ENCODE results near the gene RPL22. TPM values are rescaled to one million over a fixed set of nuclear protein-coding genes. Genes with fewer than 3 reads are reported as not detected.

RPL22 gene
- total and polyA plus RNA-seq, 4 donors: 38.9 to 105 (median 77.3) TPM

DNA sequence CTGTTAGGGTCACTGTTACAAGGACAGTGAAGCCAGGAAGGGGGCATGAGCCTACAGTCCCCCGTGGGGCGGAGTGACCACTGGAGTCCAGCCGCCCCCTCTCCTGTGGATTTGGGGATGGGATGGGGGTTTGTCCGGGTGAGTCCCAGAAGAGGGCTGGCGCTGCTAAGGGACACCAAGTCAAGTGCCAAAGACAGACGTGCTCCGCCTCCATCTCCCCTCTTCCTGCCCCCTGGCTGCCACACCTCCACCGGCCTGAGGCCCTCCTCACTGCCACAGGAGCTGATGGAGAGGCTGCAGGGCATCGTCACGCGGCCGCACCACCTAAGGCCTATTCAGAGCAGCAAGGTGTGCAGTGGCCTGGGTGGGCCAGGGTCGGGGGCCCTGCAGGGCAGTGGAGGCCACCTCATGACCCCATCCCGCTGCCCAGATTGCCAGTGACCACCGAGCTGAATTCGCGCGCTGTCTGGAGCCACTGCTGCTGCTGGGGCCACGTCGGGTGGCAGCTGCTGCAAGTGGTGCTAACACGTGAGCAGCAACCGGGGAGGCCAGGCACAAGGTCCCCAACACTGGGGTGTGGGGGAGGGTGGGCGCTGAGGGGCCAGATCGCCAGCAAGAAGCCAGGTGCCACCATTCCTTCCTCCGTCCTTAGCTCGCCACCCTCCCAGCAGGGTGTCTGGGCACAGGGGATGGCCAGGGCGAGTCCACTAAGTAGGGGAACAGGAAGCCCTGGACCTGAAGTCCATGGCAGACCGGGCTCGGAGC is 11.4 kb upstream of the RPL22 start:
- H3K27me3 ChIP-seq (ENCODE audit: control insufficient read depth in 4 of 4, insufficient read depth in 4 of 4, low read length in 3 of 4): no peaks in the 10 kb centered on the region
- H3K4me3 ChIP-seq (ENCODE audit: low read depth in 1 of 3, low read length in 3 of 3): no peak overlapping the region
- peaks cover 0 to 14% (median 7%) of the 10 kb centered on the region in 4 donors for H3K36me3 ChIP-seq (ENCODE audit: control insufficient read depth in 4 of 4, insufficient read depth in 3 of 4, low read depth in 1 of 4, low read length in 3 of 4)
- no peak for DNase-seq (ENCODE audit: low spot score)
- TF ChIP-seq, protein P1, sequence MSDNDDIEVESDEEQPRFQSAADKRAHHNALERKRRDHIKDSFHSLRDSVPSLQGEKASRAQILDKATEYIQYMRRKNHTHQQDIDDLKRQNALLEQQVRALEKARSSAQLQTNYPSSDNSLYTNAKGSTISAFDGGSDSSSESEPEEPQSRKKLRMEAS (IDR thresholded peaks at IDR 0.05): no peak
- TF ChIP-seq, protein P2, sequence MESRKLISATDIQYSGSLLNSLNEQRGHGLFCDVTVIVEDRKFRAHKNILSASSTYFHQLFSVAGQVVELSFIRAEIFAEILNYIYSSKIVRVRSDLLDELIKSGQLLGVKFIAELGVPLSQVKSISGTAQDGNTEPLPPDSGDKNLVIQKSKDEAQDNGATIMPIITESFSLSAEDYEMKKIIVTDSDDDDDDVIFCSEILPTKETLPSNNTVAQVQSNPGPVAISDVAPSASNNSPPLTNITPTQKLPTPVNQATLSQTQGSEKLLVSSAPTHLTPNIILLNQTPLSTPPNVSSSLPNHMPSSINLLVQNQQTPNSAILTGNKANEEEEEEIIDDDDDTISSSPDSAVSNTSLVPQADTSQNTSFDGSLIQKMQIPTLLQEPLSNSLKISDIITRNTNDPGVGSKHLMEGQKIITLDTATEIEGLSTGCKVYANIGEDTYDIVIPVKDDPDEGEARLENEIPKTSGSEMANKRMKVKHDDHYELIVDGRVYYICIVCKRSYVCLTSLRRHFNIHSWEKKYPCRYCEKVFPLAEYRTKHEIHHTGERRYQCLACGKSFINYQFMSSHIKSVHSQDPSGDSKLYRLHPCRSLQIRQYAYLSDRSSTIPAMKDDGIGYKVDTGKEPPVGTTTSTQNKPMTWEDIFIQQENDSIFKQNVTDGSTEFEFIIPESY (IDR thresholded peaks at IDR 0.05): no peak
- TF ChIP-seq HNF4G (IDR thresholded peaks at IDR 0.05) (no peak), FOXA2 (IDR thresholded peaks at IDR 0.05) (no peak), NR2F2 (IDR thresholded peaks at IDR 0.05) (no peak), RAD21 (IDR thresholded peaks at IDR 0.05) (no peak)
- TF ChIP-seq, protein P3, sequence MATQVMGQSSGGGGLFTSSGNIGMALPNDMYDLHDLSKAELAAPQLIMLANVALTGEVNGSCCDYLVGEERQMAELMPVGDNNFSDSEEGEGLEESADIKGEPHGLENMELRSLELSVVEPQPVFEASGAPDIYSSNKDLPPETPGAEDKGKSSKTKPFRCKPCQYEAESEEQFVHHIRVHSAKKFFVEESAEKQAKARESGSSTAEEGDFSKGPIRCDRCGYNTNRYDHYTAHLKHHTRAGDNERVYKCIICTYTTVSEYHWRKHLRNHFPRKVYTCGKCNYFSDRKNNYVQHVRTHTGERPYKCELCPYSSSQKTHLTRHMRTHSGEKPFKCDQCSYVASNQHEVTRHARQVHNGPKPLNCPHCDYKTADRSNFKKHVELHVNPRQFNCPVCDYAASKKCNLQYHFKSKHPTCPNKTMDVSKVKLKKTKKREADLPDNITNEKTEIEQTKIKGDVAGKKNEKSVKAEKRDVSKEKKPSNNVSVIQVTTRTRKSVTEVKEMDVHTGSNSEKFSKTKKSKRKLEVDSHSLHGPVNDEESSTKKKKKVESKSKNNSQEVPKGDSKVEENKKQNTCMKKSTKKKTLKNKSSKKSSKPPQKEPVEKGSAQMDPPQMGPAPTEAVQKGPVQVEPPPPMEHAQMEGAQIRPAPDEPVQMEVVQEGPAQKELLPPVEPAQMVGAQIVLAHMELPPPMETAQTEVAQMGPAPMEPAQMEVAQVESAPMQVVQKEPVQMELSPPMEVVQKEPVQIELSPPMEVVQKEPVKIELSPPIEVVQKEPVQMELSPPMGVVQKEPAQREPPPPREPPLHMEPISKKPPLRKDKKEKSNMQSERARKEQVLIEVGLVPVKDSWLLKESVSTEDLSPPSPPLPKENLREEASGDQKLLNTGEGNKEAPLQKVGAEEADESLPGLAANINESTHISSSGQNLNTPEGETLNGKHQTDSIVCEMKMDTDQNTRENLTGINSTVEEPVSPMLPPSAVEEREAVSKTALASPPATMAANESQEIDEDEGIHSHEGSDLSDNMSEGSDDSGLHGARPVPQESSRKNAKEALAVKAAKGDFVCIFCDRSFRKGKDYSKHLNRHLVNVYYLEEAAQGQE (IDR thresholded peaks at IDR 0.05): no peak
- no peak overlapping the region for H3K27ac ChIP-seq (ENCODE audit: low read depth in 1 of 2, low read length in 2 of 2)
- H3K9me3 ChIP-seq (ENCODE audit: control insufficient read depth in 4 of 4, low read length in 3 of 4): no peaks in the 10 kb centered on the region
- peaks cover 0 to 17% (median 6%) of the 10 kb centered on the region in 4 donors for H3K4me1 ChIP-seq (ENCODE audit: control insufficient read depth in 4 of 4, insufficient read depth in 4 of 4, low read length in 3 of 4)
- 96% methylated on average over 29 of the region's 29 CpGs for WGBS
- H3K9ac ChIP-seq (ENCODE audit: low read depth in 1 of 2, low read length in 2 of 2): no peak overlapping the region

DNA sequence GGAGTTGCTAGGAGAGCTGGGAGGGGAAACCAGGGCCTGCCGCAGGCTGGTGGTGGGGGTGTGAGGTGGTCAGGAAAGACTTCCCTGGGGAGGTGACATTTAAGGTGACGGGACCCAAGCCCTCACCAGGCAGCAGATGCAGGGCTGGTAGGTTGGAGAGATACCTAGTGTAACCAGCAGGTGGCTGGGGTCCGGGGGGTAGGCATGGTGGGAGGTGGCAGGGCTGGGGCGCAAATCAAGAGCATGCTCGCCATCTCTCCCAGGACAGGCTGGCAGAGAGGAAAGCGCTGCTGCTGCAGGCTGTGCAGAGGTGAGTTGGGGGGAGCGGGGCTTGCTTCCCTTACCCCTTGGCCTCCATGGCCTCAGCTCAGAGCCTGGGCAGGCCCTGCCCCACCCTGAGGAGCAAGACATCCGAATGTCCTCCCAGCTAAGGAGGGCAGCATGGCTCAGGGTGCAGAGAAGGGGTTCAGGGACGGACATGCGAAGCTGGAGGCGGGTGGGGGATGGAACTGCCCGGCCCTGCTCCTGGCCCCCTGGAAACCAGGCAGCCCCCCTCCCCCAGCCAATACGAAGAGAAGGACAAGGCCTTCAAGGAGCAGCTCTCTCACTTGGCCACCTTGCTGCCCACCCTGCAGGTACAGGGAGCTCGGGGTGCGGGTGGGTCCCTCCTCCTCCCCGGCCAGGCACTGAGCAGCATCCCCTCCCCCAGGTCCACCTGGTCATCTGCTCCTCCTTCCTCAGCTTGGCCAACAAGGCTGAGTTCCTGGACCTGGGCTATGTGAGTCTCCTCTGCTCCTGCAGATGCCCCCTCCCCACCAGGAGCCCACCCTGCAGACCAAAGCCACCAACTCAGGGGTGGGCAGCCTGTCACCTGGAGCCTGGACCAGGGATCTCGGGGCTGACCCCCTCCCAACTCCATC is 10.5 kb upstream of the RPL22 start:
- no peak for DNase-seq (ENCODE audit: low spot score)
- H3K27ac ChIP-seq (ENCODE audit: low read depth in 1 of 2, low read length in 2 of 2): no peak overlapping the region
- no peaks in the 10 kb centered on the region for H3K9me3 ChIP-seq (ENCODE audit: control insufficient read depth in 4 of 4, low read length in 3 of 4)
- no peak overlapping the region for H3K4me3 ChIP-seq (ENCODE audit: low read depth in 1 of 3, low read length in 3 of 3)
- H3K4me1 ChIP-seq (ENCODE audit: control insufficient read depth in 4 of 4, insufficient read depth in 4 of 4, low read length in 3 of 4): peaks cover under 1 to 25% (median 8%) of the 10 kb centered on the region in 4 donors
- peaks cover 0 to 11% (median 7%) of the 10 kb centered on the region in 4 donors for H3K36me3 ChIP-seq (ENCODE audit: control insufficient read depth in 4 of 4, insufficient read depth in 3 of 4, low read depth in 1 of 4, low read length in 3 of 4)
- H3K27me3 ChIP-seq (ENCODE audit: control insufficient read depth in 4 of 4, insufficient read depth in 4 of 4, low read length in 3 of 4): no peaks in the 10 kb centered on the region
- WGBS: 93% methylated on average over 17 of the region's 17 CpGs
- H3K9ac ChIP-seq (ENCODE audit: low read depth in 1 of 2, low read length in 2 of 2): no peak overlapping the region
- no peak for TF ChIP-seq RAD21 (IDR thresholded peaks at IDR 0.05)
- TF ChIP-seq, protein P2 (IDR thresholded peaks at IDR 0.05): no peak
- TF ChIP-seq, protein P4, sequence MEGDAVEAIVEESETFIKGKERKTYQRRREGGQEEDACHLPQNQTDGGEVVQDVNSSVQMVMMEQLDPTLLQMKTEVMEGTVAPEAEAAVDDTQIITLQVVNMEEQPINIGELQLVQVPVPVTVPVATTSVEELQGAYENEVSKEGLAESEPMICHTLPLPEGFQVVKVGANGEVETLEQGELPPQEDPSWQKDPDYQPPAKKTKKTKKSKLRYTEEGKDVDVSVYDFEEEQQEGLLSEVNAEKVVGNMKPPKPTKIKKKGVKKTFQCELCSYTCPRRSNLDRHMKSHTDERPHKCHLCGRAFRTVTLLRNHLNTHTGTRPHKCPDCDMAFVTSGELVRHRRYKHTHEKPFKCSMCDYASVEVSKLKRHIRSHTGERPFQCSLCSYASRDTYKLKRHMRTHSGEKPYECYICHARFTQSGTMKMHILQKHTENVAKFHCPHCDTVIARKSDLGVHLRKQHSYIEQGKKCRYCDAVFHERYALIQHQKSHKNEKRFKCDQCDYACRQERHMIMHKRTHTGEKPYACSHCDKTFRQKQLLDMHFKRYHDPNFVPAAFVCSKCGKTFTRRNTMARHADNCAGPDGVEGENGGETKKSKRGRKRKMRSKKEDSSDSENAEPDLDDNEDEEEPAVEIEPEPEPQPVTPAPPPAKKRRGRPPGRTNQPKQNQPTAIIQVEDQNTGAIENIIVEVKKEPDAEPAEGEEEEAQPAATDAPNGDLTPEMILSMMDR (IDR thresholded peaks at IDR 0.05; ENCODE audit: low read depth, low read length, missing input control): no peak
- TF ChIP-seq, protein P5, sequence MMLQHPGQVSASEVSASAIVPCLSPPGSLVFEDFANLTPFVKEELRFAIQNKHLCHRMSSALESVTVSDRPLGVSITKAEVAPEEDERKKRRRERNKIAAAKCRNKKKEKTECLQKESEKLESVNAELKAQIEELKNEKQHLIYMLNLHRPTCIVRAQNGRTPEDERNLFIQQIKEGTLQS (IDR thresholded peaks at IDR 0.05): no peak
- no peak for TF ChIP-seq HNF4G (IDR thresholded peaks at IDR 0.05)
- no peak for TF ChIP-seq GABPA (IDR thresholded peaks at IDR 0.05 in 1 of 2, conservative IDR thresholded peaks at IDR 0.05 in 1 of 2)
- TF ChIP-seq, protein P3 (IDR thresholded peaks at IDR 0.05): no peak
- TF ChIP-seq RXRA (IDR thresholded peaks at IDR 0.05): no peak
- TF ChIP-seq NR2F2 (IDR thresholded peaks at IDR 0.05): no peak
